ENCODE measurements around the gene GDF10. TPM values are rescaled to one million over a fixed set of nuclear protein-coding genes. Genes with fewer than 3 reads are reported as not detected.

GDF10 gene
- polyA plus RNA-seq, 1 of the 3 experiments (the other 2 are of a cell fraction), result 0.02 TPM

DNA sequence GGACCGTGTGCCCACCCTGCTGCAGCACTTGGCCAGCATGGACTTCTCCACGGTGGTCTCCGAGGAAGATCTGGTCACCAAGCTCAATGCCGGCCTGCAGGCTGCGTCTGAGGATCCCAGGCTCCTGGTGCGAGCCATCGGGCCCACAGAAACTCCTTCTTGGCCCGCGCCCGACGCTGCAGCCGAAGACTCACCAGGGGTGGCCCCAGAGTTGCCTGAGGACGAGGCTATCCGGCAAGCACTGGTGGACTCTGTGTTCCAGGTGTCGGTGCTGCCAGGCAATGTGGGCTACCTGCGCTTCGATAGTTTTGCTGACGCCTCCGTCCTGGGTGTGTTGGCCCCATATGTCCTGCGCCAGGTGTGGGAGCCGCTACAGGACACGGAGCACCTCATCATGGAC is 49.5 kb downstream of the GDF10 start:
- POLR2A ChIA-PET, result no interaction called here

GRCh38 chr10:47349941-47350371 is 50.0 kb downstream of the GDF10 start:
- no peaks in the 10 kb centered on the region for H3K9me3 ChIP-seq
- H3F3A ChIP-seq (replicated peaks; ENCODE audit: insufficient read depth), result no peaks in the 10 kb centered on the region
- no peaks in the 10 kb centered on the region for H4K20me1 ChIP-seq (ENCODE audit: insufficient read depth)
- ChIA-PET CTCF (interaction anchor here (4.5 kb wide), 1 partner anchor 10 kb away, joined by 23 read pairs; no protein-coding TSS in a partner anchor), POLR2A (no interaction called here)
- no peaks in the 10 kb centered on the region for H3K79me2 ChIP-seq (ENCODE audit: insufficient read depth)
- H3K4me1 ChIP-seq (ENCODE audit: control insufficient read depth in 1 of 2, insufficient read depth in 2 of 2, low read depth in 1 of 2, low read length in 1 of 2), result peaks cover 0 to 33% of the 10 kb centered on the region in 2 experiments; a peak in 2 of 4 replicates
- H3K27ac ChIP-seq (ENCODE audit: low read depth in 2 of 2, low read length in 1 of 2), result no peak overlapping the region
- no peak overlapping the region for H2AFZ ChIP-seq (ENCODE audit: low read depth)
- H3K4me2 ChIP-seq, result no peak overlapping the region
- no peak overlapping the region for H3K4me3 ChIP-seq (ENCODE audit: low read depth in 2 of 2, low read length in 1 of 2)
- no peak overlapping the region for H3K9ac ChIP-seq
- H3K27me3 ChIP-seq (ENCODE audit: insufficient read depth), result peaks cover 25% of the 10 kb centered on the region
- 88% methylated on average over 21 of the region's 31 CpGs for WGBS (ENCODE audit: low lambda C conversion rate)
- H3K36me3 ChIP-seq (replicated peaks in 1 of 2; ENCODE audit: control insufficient read depth in 1 of 2, insufficient read depth in 2 of 2, low read length in 1 of 2), result no peaks in the 10 kb centered on the region
- DNase-seq, result no peak
- no peaks in the 10 kb centered on the region for H3K9me2 ChIP-seq
- TF ChIP-seq EP300 (IDR thresholded peaks at IDR 0.05; ENCODE audit: borderline replicate concordance in 1 of 2, low read depth in 1 of 2, low read length in 1 of 2) (no peak), RXRA (IDR thresholded peaks at IDR 0.05; ENCODE audit: borderline replicate concordance, low read depth) (no peak), FOXM1 (IDR thresholded peaks at IDR 0.05; ENCODE audit: low read depth) (no peak), SMC3 (IDR thresholded peaks at IDR 0.05; ENCODE audit: low read depth, low read length) (no peak), NRF1 (IDR thresholded peaks at IDR 0.05; ENCODE audit: low read depth, low read length) (no peak), EZH2phosphoT487 (IDR thresholded peaks at IDR 0.05; ENCODE audit: borderline replicate concordance, low read depth) (no peak), ELF1 (IDR thresholded peaks at IDR 0.05) (no peak), JUND (IDR thresholded peaks at IDR 0.05) (no peak), RFX5 (IDR thresholded peaks at IDR 0.05; ENCODE audit: low read length) (no peak), FOXJ3 (CRISPR knock-in tag; IDR thresholded peaks at IDR 0.05) (no peak), YY1 (IDR thresholded peaks at IDR 0.05; ENCODE audit: low read depth) (no peak), SIN3A (IDR thresholded peaks at IDR 0.05; ENCODE audit: borderline replicate concordance, low read depth, low read length) (no peak), PBX3 (IDR thresholded peaks at IDR 0.05) (no peak), TEAD4 (IDR thresholded peaks at IDR 0.05; ENCODE audit: borderline replicate concordance, insufficient read depth) (no peak)
- TF ChIP-seq, protein P1, sequence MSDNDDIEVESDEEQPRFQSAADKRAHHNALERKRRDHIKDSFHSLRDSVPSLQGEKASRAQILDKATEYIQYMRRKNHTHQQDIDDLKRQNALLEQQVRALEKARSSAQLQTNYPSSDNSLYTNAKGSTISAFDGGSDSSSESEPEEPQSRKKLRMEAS (IDR thresholded peaks at IDR 0.05; ENCODE audit: low read depth), result no peak
- TF ChIP-seq, protein P2, sequence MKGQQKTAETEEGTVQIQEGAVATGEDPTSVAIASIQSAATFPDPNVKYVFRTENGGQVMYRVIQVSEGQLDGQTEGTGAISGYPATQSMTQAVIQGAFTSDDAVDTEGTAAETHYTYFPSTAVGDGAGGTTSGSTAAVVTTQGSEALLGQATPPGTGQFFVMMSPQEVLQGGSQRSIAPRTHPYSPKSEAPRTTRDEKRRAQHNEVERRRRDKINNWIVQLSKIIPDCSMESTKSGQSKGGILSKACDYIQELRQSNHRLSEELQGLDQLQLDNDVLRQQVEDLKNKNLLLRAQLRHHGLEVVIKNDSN (IDR thresholded peaks at IDR 0.05; ENCODE audit: borderline replicate concordance, low read depth), result no peak

More for the DNA sequence above, 49.5 kb downstream of the GDF10 start:
- Histone ChIP-seq H3K4me2 (no peak overlapping the region), H3K36me3 (replicated peaks in 1 of 2; ENCODE audit: control insufficient read depth in 1 of 2, insufficient read depth in 2 of 2, low read length in 1 of 2) (no peaks in the 10 kb centered on the region), H4K20me1 (ENCODE audit: insufficient read depth) (no peaks in the 10 kb centered on the region), H3K9me2 (no peaks in the 10 kb centered on the region), H3F3A (replicated peaks; ENCODE audit: insufficient read depth) (no peaks in the 10 kb centered on the region), H3K27me3 (ENCODE audit: insufficient read depth) (peaks cover 30% of the 10 kb centered on the region), H3K4me1 (ENCODE audit: control insufficient read depth in 1 of 2, insufficient read depth in 2 of 2, low read depth in 1 of 2, low read length in 1 of 2) (peaks cover 0 to 33% of the 10 kb centered on the region in 2 experiments; a peak in 2 of 4 replicates), H3K27ac (ENCODE audit: low read depth in 2 of 2, low read length in 1 of 2) (no peak overlapping the region), H2AFZ (ENCODE audit: low read depth) (no peak overlapping the region), H3K4me3 (ENCODE audit: low read depth in 2 of 2, low read length in 1 of 2) (no peak overlapping the region), H3K9me3 (no peaks in the 10 kb centered on the region), H3K9ac (no peak overlapping the region), H3K79me2 (ENCODE audit: insufficient read depth) (no peaks in the 10 kb centered on the region)
- WGBS (ENCODE audit: low lambda C conversion rate), result 83% methylated on average over 14 of the region's 22 CpGs
- TF ChIP-seq PBX3 (IDR thresholded peaks at IDR 0.05), result no peak
- no peak for TF ChIP-seq NRF1 (IDR thresholded peaks at IDR 0.05; ENCODE audit: low read depth, low read length)
- TF ChIP-seq, protein P3, sequence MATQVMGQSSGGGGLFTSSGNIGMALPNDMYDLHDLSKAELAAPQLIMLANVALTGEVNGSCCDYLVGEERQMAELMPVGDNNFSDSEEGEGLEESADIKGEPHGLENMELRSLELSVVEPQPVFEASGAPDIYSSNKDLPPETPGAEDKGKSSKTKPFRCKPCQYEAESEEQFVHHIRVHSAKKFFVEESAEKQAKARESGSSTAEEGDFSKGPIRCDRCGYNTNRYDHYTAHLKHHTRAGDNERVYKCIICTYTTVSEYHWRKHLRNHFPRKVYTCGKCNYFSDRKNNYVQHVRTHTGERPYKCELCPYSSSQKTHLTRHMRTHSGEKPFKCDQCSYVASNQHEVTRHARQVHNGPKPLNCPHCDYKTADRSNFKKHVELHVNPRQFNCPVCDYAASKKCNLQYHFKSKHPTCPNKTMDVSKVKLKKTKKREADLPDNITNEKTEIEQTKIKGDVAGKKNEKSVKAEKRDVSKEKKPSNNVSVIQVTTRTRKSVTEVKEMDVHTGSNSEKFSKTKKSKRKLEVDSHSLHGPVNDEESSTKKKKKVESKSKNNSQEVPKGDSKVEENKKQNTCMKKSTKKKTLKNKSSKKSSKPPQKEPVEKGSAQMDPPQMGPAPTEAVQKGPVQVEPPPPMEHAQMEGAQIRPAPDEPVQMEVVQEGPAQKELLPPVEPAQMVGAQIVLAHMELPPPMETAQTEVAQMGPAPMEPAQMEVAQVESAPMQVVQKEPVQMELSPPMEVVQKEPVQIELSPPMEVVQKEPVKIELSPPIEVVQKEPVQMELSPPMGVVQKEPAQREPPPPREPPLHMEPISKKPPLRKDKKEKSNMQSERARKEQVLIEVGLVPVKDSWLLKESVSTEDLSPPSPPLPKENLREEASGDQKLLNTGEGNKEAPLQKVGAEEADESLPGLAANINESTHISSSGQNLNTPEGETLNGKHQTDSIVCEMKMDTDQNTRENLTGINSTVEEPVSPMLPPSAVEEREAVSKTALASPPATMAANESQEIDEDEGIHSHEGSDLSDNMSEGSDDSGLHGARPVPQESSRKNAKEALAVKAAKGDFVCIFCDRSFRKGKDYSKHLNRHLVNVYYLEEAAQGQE (IDR thresholded peaks at IDR 0.05; ENCODE audit: low read depth, low read length), result no peak
- TF ChIP-seq RCOR1 (IDR thresholded peaks at IDR 0.05; ENCODE audit: low read length), result no peak
- TF ChIP-seq GABPA (IDR thresholded peaks at IDR 0.05; ENCODE audit: low read depth), result no peak
- CTCF ChIA-PET, result interaction anchor here (4.5 kb wide), 1 partner anchor 9 kb away, joined by 23 read pairs; no protein-coding TSS in a partner anchor
- DNase-seq, result no peak
